Smooth muscle cell (in vitro differentiated cells): ENCODE results near the gene SLC35G6. TPM values are rescaled to one million over a fixed set of nuclear protein-coding genes. Genes with fewer than 3 reads are reported as not detected.
"Not testable (repeated sequence)": the region's sequence is repeated elsewhere in the genome, so short reads cannot be mapped to it uniquely, and the experiment has no call there.

Experiments used
- DNase-seq: peaks from one replicate; lab custom pipeline; 2025; ENCODE audit not compliant: unreplicated experiment; lab: John Stamatoyannopoulos, UW
- H2AFZ ChIP-seq: fragments of 200-600 bp; sonication (generic); 2 replicates; pipeline ENCODE4 v1.6.0; 2016; ENCODE audit warnings: antibody characterized with exemption, low read depth, mild to moderate bottlenecking
- H3F3A ChIP-seq: fragments of 200-600 bp; sonication (generic); 2 replicates; pipeline ENCODE4 v1.6.0; 2017; ENCODE audit warnings: antibody characterized with exemption, low read depth
- H3K27ac ChIP-seq: fragments of 200-600 bp; sonication (generic); 2 replicates; pipeline ENCODE4 v1.5.1; 2016; ENCODE audit warnings: low read depth, mild to moderate bottlenecking
- H3K27me3 ChIP-seq: fragments of 200-600 bp; sonication (generic); 2 replicates; pipeline ENCODE4 v1.6.1; 2016; ENCODE audit warnings: low read depth, mild to moderate bottlenecking
- H3K36me3 ChIP-seq: fragments of 200-600 bp; sonication (generic); 2 replicates; pipeline ENCODE4 v1.5.1; 2016; ENCODE audit warnings: low read depth
- H3K4me1 ChIP-seq: fragments of 200-600 bp; sonication (generic); 2 replicates; pipeline ENCODE4 v1.5.1; 2016; ENCODE audit warnings: low read depth
- H3K4me2 ChIP-seq: fragments of 200-600 bp; sonication (generic); 2 replicates; pipeline ENCODE4 v1.6.0; 2016; ENCODE audit warnings: mild to moderate bottlenecking
- H3K4me3 ChIP-seq: fragments of 200-600 bp; sonication (generic); 2 replicates; pipeline ENCODE4 v1.5.1; 2016; ENCODE audit warnings: mild to moderate bottlenecking
- H3K79me2 ChIP-seq: fragments of 200-600 bp; sonication (generic); 2 replicates; pipeline ENCODE4 v1.6.0; 2016; ENCODE audit warnings: low read depth, mild to moderate bottlenecking
- H3K9ac ChIP-seq: fragments of 200-600 bp; sonication (generic); 2 replicates; pipeline ENCODE4 v1.6.0; 2016; ENCODE audit warnings: low read depth
- H3K9me3 ChIP-seq: fragments of 200-600 bp; sonication (generic); replicated peaks from 2 replicates; pipeline ENCODE4 v1.5.1; 2016; ENCODE audit warnings: low read depth
- H4K20me1 ChIP-seq: fragments of 200-600 bp; sonication (generic); 2 replicates; pipeline ENCODE4 v1.6.0; 2016; ENCODE audit warnings: low read depth
- CTCF ChIP-seq: fragments of 200-600 bp; sonication (generic); IDR thresholded peaks from 2 replicates; pipeline ENCODE4 v1.5.1; 2017; ENCODE audit warnings: borderline replicate concordance, mild to moderate bottlenecking, antibody characterized with exemption; ENCODE audit not compliant: insufficient read depth, poor library complexity, severe bottlenecking
- WGBS: methylation state at CpG from one replicate; pipeline ENCODE4 v1.1.7; 2016; ENCODE audit warnings: low lambda C conversion rate; 5-methylcytosine and 5-hydroxymethylcytosine counted together
- polyA plus RNA-seq: library from polyadenylated mRNA; unstranded; fragments of >200 nt; fragmentation: Nextera tagmentation; extraction: Ambion mirVana; gene quantifications from 2 replicates; pipeline ENCODE4 v1.2.1, GENCODE V29; 2016
- total RNA-seq: library from RNA; depleted of rRNA; stranded (reverse); fragments of >200 nt; gene quantifications from 2 replicates; pipeline ENCODE4 v1.2.3, GENCODE V29; 2014

Gene SLC35G6
- total and polyA plus RNA-seq, 2 experiments from 2014 or later: not detected

GRCh38 chr17:7478276-7479212, 2.7 kb upstream of the SLC35G6 start:
- H3K79me2 ChIP-seq: peaks cover 60% of the 10 kb centered on the region
- H4K20me1 ChIP-seq: peaks cover 48% of the 10 kb centered on the region
- H3K9me3 ChIP-seq: no peaks in the 10 kb centered on the region
- H2AFZ ChIP-seq: no peak overlapping the region
- peak overlapping the region; percentile 96 for H3K27ac ChIP-seq
- H3K4me2 ChIP-seq: peak overlapping the region; percentile 98
- peak overlapping the region; percentile 99 for H3K9ac ChIP-seq
- peaks cover 22% of the 10 kb centered on the region for H3K4me1 ChIP-seq
- TF ChIP-seq CTCF: no peak
- peak overlapping the region; percentile 97 for H3K4me3 ChIP-seq
- peaks cover 21% of the 10 kb centered on the region for H3F3A ChIP-seq
- no peaks in the 10 kb centered on the region for H3K36me3 ChIP-seq
- no peak for DNase-seq
- no peaks in the 10 kb centered on the region for H3K27me3 ChIP-seq
- 36% methylated on average over 23 of the region's 40 CpGs for WGBS

DNA sequence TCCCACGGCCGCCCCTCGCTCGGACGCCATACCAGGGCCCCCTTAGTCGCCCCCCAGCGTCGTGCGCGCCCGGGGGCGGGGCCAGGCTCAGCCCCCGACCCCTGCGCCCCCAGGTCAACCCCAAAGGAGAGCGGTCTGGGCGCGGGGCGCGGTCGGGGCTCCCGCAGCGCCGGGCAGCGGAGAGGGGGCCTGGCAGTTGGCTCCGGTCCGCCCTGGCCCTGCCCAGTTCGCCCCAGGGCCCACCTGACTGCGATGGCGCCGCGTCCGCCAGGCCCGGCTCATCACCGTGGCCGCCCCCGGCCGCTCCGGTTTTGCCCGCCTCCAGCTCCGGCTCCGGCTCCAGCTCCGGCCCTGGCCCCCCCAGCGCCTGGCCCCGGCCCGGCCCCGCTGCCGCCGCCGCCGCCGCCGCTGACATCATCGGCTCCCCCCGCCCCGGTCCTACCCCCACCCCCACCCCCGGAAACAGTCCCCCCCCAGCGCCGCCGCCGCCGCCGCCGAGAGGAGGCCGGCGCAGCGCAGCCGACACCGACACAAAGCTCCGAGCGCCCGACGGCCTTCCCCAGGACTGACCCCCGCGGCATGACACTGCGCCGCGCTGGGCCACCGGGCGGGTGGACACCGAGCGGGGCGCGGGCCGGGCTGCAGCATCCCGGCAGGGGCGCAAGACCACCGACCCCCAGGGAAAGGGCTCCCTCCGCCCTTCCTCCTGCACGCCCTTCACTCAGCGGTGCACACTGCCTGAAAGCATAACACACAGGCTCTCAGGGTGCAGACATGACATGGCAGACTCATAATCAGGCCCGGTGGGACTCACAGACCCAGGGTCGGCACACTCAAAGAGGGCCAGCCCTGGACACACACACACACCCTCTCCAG, 1.8 kb upstream of the SLC35G6 start, which contains the start of gene ZBTB4:
ZBTB4 (minus strand) TSS at position 419 of the 876 bp plus-strand sequence. CDS start 12,830 bp downstream, outside the sequence.
- H3K4me2 ChIP-seq: peak within 1 kb of the TSS; percentile 98
- H3K36me3 ChIP-seq: no peaks in the 10 kb centered on the region
- peaks cover 22% of the 10 kb centered on the region for H3K4me1 ChIP-seq
- peaks cover 21% of the 10 kb centered on the region for H3F3A ChIP-seq
- H3K4me3 ChIP-seq: peak within 1 kb of the TSS; percentile 97
- peak within 1 kb of the TSS; percentile 99 for H3K9ac ChIP-seq
- peaks cover 39% of the 10 kb centered on the region for H4K20me1 ChIP-seq
- H3K27ac ChIP-seq: peak within 1 kb of the TSS; percentile 96
- peak; percentile 37 for DNase-seq
- WGBS: 3% methylated on average over 19 of the region's 92 CpGs
- H2AFZ ChIP-seq: peak within 1 kb of the TSS; percentile 64
- peaks cover 51% of the 10 kb centered on the region for H3K79me2 ChIP-seq
- no peaks in the 10 kb centered on the region for H3K27me3 ChIP-seq
- no peak for TF ChIP-seq CTCF
- no peaks in the 10 kb centered on the region for H3K9me3 ChIP-seq

DNA sequence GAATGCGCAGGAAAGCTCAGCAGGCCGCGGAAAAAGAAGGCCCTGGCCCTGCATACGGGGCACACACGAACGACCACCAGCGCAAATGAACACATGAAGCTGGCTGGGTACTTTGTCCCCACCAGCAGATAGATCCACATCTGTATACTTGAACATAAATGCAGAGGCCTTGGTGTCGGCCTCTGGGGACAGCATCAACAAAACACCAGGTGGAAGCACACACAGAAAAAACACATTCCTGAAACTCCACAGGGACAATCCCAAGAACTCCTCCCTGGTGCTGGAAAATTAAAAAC, 1.2 kb upstream of the SLC35G6 start:
- Histone ChIP-seq H3K27me3 (no peaks in the 10 kb centered on the region), H3K79me2 (peaks cover 49% of the 10 kb centered on the region), H3K36me3 (no peaks in the 10 kb centered on the region), H3K4me2 (peak overlapping the region; percentile 98), H2AFZ (peak overlapping the region; percentile 64), H3K9ac (peak overlapping the region; percentile 99), H4K20me1 (peaks cover 38% of the 10 kb centered on the region), H3K4me1 (peaks cover 22% of the 10 kb centered on the region), H3K9me3 (no peaks in the 10 kb centered on the region), H3K4me3 (peak overlapping the region; percentile 97), H3F3A (peaks cover 21% of the 10 kb centered on the region), H3K27ac (peak overlapping the region; percentile 96)
- no peak for TF ChIP-seq CTCF
- WGBS: 18% methylated on average over 8 of the region's 8 CpGs
- no peak for DNase-seq

DNA sequence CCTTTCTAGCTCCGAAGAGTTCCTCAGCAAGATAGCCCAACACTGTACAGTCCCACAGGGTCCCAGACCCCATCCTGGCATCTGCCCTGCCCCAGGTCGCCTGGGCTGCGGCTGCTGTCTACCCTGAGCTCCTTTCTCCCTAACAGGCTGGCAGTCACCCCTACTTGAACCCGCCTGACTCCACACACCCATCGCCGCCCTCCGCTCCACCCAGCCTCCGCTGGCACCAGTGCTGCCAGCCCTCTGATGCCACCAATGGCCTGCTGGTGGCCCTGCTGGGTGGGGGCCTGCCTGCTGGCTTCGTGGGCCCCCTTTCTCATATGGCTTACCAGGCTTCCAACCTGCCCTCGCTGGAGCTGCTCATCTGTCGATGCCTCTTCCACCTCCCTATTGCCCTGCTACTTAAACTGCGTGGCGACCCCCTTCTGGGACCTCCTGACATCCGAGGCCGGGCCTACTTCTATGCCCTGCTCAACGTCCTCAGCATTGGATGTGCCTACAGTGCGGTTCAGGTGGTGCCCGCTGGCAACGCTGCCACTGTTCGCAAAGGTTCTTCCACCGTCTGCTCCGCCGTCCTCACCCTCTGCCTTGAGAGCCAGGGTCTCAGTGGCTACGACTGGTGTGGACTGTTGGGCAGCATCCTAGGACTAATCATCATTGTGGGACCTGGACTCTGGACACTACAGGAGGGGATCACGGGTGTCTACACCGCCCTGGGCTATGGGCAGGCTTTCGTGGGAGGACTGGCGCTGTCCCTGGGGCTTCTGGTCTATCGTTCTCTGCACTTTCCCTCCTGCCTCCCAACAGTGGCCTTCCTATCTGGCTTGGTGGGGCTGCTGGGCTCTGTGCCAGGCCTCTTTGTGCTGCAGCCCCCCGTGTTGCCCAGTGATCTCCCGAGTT, 846 bp downstream of the SLC35G6 start:
- H3K79me2 ChIP-seq: peaks cover 49% of the 10 kb centered on the region
- not testable (repeated sequence) for H3K9me3 ChIP-seq, H3K36me3 ChIP-seq, DNase-seq, H3K9ac ChIP-seq, H3K27me3 ChIP-seq, H3K4me2 ChIP-seq, H2AFZ ChIP-seq, H3K4me3 ChIP-seq
- 91% methylated on average over 31 of the region's 31 CpGs for WGBS
- H3F3A ChIP-seq: peaks cover 10% of the 10 kb centered on the region
- H3K4me1 ChIP-seq: peaks cover 32% of the 10 kb centered on the region
- H4K20me1 ChIP-seq: peaks cover 38% of the 10 kb centered on the region
- peak overlapping the region; percentile 100 for H3K27ac ChIP-seq

- H2AFZ ChIP-seq, H3K9me3 ChIP-seq, H3K27me3 ChIP-seq, H3K36me3 ChIP-seq, DNase-seq, H3F3A ChIP-seq: not testable (repeated sequence)
- H3K9ac ChIP-seq: peak overlapping the region; percentile 99
- peak overlapping the region; percentile 100 for H3K27ac ChIP-seq
- peaks cover 51% of the 10 kb centered on the region for H3K79me2 ChIP-seq
- WGBS: 78% methylated on average over 6 of the region's 6 CpGs
- peak overlapping the region; percentile 93 for H3K4me2 ChIP-seq
- H3K4me1 ChIP-seq: peaks cover 37% of the 10 kb centered on the region
- H4K20me1 ChIP-seq: peaks cover 38% of the 10 kb centered on the region
- peak overlapping the region; percentile 73 for H3K4me3 ChIP-seq
These were observed 1.5 kb downstream of the SLC35G6 start for GRCh38 chr17:7482742-7483088.
